Raji (cell line): ENCODE data around the gene H1-8.

Experiments
- POLR2A ChIP-seq: IDR thresholded peaks from 2 replicates; pipeline ENCODE4 v1.6.1; 2011; ENCODE audit warnings: low read depth, low read length, control low read depth; ENCODE audit not compliant: insufficient read depth

The H1-8 gene

GRCh38 chr3:129543156-129543790, at the start of gene H1-8:
Gene H1-8, plus strand, starts transcription at chr3:129543175. Its CDS starts 44 bp downstream, at chr3:129543219.
- no peak for TF ChIP-seq POLR2A

GRCh38 chr3:129493206-129493605, 49.8 kb upstream of the H1-8 start:
- TF ChIP-seq POLR2A, result no peak

- no peak for TF ChIP-seq POLR2A
Observed at GRCh38 chr3:129500334-129500658, 42.7 kb upstream of the H1-8 start.

GRCh38 chr3:129501630-129502029, 41.3 kb upstream of the H1-8 start:
- no peak for TF ChIP-seq POLR2A

- no peak for TF ChIP-seq POLR2A
Observed at GRCh38 chr3:129502641-129503408, 40.1 kb upstream of the H1-8 start.

- TF ChIP-seq POLR2A, result no peak
Observed at GRCh38 chr3:129503471-129504291, 39.3 kb upstream of the H1-8 start.

GRCh38 chr3:129504471-129505100, 38.4 kb upstream of the H1-8 start:
- no peak for TF ChIP-seq POLR2A

- TF ChIP-seq POLR2A, result no peak
Observed at GRCh38 chr3:129505341-129505740, 37.6 kb upstream of the H1-8 start.

- no peak for TF ChIP-seq POLR2A
Observed at GRCh38 chr3:129506231-129506742, 36.7 kb upstream of the H1-8 start.

- TF ChIP-seq POLR2A, result no peak
Observed at GRCh38 chr3:129507181-129507831, 35.7 kb upstream of the H1-8 start.

- TF ChIP-seq POLR2A, result no peak
Observed at GRCh38 chr3:129512595-129512994, 30.4 kb upstream of the H1-8 start.

GRCh38 chr3:129513705-129514104, 29.3 kb upstream of the H1-8 start:
- no peak for TF ChIP-seq POLR2A

- no peak for TF ChIP-seq POLR2A
Observed at GRCh38 chr3:129514110-129514509, 28.9 kb upstream of the H1-8 start.

- no peak for TF ChIP-seq POLR2A
Observed at GRCh38 chr3:129514563-129514962, 28.4 kb upstream of the H1-8 start.

GRCh38 chr3:129517516-129517915, 25.5 kb upstream of the H1-8 start:
- no peak for TF ChIP-seq POLR2A
